ENCODE data around the gene RPN1. TPM values are rescaled to one million over a fixed set of nuclear protein-coding genes. Genes with fewer than 3 reads are reported as not detected.

RPN1 gene
- total RNA-seq, 1 donor from 2014 or later, result 149 TPM

GRCh38 chr3:128648402-128648801 is 2.2 kb downstream of the RPN1 start:
- H3K9me3 ChIP-seq, result no peaks in the 10 kb centered on the region
- intact Hi-C loops (cut with DNase I), result no loop called here
- H3K4me1 ChIP-seq, result peaks cover 39% of the 10 kb centered on the region
- no peaks in the 10 kb centered on the region for H3K27me3 ChIP-seq
- H3K27ac ChIP-seq, result no peak overlapping the region
- no peak for TF ChIP-seq POLR2A (IDR thresholded peaks at IDR 0.05)
- no peak for TF ChIP-seq POLR2AphosphoS5 (IDR thresholded peaks at IDR 0.05; ENCODE audit: insufficient read depth in 1 of 2, low read depth in 1 of 2)
- no peak for TF ChIP-seq CTCF (IDR thresholded peaks at IDR 0.05)
- peak overlapping the region in 1 of 2 donors; percentile 100 for H3K4me3 ChIP-seq
- H3K36me3 ChIP-seq, result peaks cover 0 to 13% of the 10 kb centered on the region in 2 donors
- no peak for DNase-seq (ENCODE audit: extremely low spot score in 2 of 2)

GRCh38 chr3:128647307-128647706 is 3.3 kb downstream of the RPN1 start:
- H3K27me3 ChIP-seq, result no peaks in the 10 kb centered on the region
- peaks cover 0 to 22% of the 10 kb centered on the region in 2 donors for H3K36me3 ChIP-seq
- intact Hi-C loops (cut with DNase I), result no loop called here
- no peak overlapping the region for H3K27ac ChIP-seq
- no peaks in the 10 kb centered on the region for H3K9me3 ChIP-seq
- TF ChIP-seq CTCF (IDR thresholded peaks at IDR 0.05) (no peak), POLR2A (IDR thresholded peaks at IDR 0.05) (no peak), POLR2AphosphoS5 (IDR thresholded peaks at IDR 0.05; ENCODE audit: insufficient read depth in 1 of 2, low read depth in 1 of 2) (no peak)
- DNase-seq (ENCODE audit: extremely low spot score in 2 of 2), result no peak
- no peak overlapping the region for H3K4me3 ChIP-seq
- peaks cover 39% of the 10 kb centered on the region for H3K4me1 ChIP-seq

- Histone ChIP-seq H3K27me3 (no peaks in the 10 kb centered on the region), H3K36me3 (peaks cover 0 to 60% of the 10 kb centered on the region in 2 donors), H3K9me3 (no peaks in the 10 kb centered on the region), H3K27ac (no peak overlapping the region), H3K4me1 (peaks cover 10% of the 10 kb centered on the region), H3K4me3 (no peak overlapping the region)
- TF ChIP-seq CTCF (IDR thresholded peaks at IDR 0.05) (no peak), POLR2AphosphoS5 (IDR thresholded peaks at IDR 0.05; ENCODE audit: insufficient read depth in 1 of 2, low read depth in 1 of 2) (no peak), POLR2A (IDR thresholded peaks at IDR 0.05) (no peak)
- DNase-seq (ENCODE audit: extremely low spot score in 2 of 2), result no peak
- intact Hi-C loops (cut with DNase I), result no loop called here
Measured at GRCh38 chr3:128634075-128634611, 16.5 kb downstream of the RPN1 start.

GRCh38 chr3:128632301-128632700 is 18.3 kb downstream of the RPN1 start:
- intact Hi-C loops (cut with DNase I), result no loop called here
- Histone ChIP-seq H3K27ac (no peak overlapping the region), H3K27me3 (no peaks in the 10 kb centered on the region), H3K4me3 (no peak overlapping the region), H3K36me3 (peaks cover 0 to 72% of the 10 kb centered on the region in 2 donors), H3K4me1 (peaks cover 10% of the 10 kb centered on the region), H3K9me3 (no peaks in the 10 kb centered on the region)
- DNase-seq (ENCODE audit: extremely low spot score in 2 of 2), result no peak
- no peak for TF ChIP-seq POLR2A (IDR thresholded peaks at IDR 0.05)
- TF ChIP-seq POLR2AphosphoS5 (IDR thresholded peaks at IDR 0.05; ENCODE audit: insufficient read depth in 1 of 2, low read depth in 1 of 2), result no peak
- no peak for TF ChIP-seq CTCF (IDR thresholded peaks at IDR 0.05)

- Histone ChIP-seq H3K27ac (no peak overlapping the region), H3K36me3 (peaks cover 0 to 84% of the 10 kb centered on the region in 2 donors), H3K4me1 (peaks cover 10% of the 10 kb centered on the region), H3K27me3 (no peaks in the 10 kb centered on the region), H3K9me3 (no peaks in the 10 kb centered on the region), H3K4me3 (no peak overlapping the region)
- DNase-seq (ENCODE audit: extremely low spot score in 2 of 2), result no peak
- intact Hi-C loops (cut with DNase I), result no loop called here
- no peak for TF ChIP-seq POLR2AphosphoS5 (IDR thresholded peaks at IDR 0.05; ENCODE audit: insufficient read depth in 1 of 2, low read depth in 1 of 2)
- TF ChIP-seq CTCF (IDR thresholded peaks at IDR 0.05), result no peak
- TF ChIP-seq POLR2A (IDR thresholded peaks at IDR 0.05), result no peak
Measured at GRCh38 chr3:128629936-128630335, 20.7 kb downstream of the RPN1 start.

Measured in vagina (tissue), 2 donors.